Measurements from ENCODE around the gene RARS1.

Gene RARS1

GRCh38 chr5:168552146-168552545 lies 65.9 kb downstream of the RARS1 start:
- H3K4me3 ChIP-seq (ENCODE audit: low read depth, low read length), result no peak overlapping the region
- no peak for DNase-seq (ENCODE audit: low read depth)
- no peak for TF ChIP-seq CTCF (IDR thresholded peaks at IDR 0.05; ENCODE audit: low read depth, low read length, missing control alignments)

- DNase-seq (ENCODE audit: low read depth), result no peak
- no peak overlapping the region for H3K4me3 ChIP-seq (ENCODE audit: low read depth, low read length)
- no peak for TF ChIP-seq CTCF (IDR thresholded peaks at IDR 0.05; ENCODE audit: low read depth, low read length, missing control alignments)
Observed at GRCh38 chr5:168553377-168554130, 67.3 kb downstream of the RARS1 start.

DNA sequence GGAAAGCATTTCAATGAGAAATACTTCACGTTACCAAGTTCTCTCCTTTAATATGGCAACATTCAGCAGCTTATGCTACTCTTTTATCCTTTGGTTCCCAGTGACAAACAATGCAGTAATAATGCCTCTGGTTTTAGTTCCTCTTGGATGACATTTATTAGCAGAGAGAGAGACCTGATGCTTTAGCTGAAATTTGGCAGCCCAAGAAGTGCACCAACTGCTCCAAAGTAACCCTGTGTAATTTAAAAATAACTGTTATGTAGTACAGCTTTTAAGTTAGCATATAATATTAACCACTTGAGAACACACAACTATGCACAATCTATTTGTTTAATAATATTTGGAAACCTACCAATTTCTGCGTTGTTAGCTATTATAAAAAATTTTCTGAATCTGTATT lies 71.1 kb downstream of the RARS1 start:
- H3K4me3 ChIP-seq (ENCODE audit: low read depth, low read length), result no peak overlapping the region
- no peak for TF ChIP-seq CTCF (IDR thresholded peaks at IDR 0.05; ENCODE audit: low read depth, low read length, missing control alignments)
- no peak for DNase-seq (ENCODE audit: low read depth)

- no peak overlapping the region for H3K4me3 ChIP-seq (ENCODE audit: low read depth, low read length)
- DNase-seq (ENCODE audit: low read depth), result no peak
- no peak for TF ChIP-seq CTCF (IDR thresholded peaks at IDR 0.05; ENCODE audit: low read depth, low read length, missing control alignments)
Observed at GRCh38 chr5:168562279-168562678, 76.0 kb downstream of the RARS1 start.

DNA sequence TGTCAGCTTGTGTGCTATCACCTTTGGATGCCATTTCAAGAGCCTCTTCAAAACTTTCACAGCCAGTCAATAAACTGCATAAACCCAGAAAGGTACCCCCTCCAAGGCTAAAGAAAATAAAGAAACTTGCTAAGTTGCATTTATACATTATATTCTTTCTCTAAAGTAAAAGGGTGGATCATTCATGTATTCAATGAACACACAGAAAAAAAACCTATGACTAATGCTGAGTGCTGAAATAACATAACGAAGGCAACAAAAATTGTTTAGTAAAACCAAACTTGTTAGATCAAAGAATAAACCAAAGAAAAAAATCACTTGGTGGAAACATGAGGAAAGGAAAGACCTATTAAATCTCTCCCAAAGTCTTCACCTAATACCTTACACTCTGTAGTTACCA lies 77.7 kb downstream of the RARS1 start:
- no peak for DNase-seq (ENCODE audit: low read depth)
- no peak overlapping the region for H3K4me3 ChIP-seq (ENCODE audit: low read depth, low read length)
- TF ChIP-seq CTCF (IDR thresholded peaks at IDR 0.05; ENCODE audit: low read depth, low read length, missing control alignments), result no peak

DNA sequence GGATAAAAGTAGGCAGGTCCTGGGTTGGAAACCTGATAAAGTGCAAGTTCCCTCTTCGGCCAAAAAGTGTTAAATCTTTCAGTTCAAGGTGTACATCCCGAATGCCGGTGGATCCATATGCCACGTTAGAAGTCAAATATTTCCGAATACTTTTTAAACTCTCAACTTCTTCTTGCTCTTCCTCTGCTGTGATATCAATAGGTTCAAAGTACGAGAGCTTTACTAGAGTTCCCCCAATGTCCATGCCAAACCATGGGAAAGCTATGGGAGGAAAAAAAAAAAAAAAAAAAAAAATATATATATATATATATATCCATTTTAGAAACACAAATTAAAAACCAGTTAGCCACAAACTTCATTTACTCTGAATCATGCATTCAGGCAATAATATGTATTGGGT lies 82.5 kb downstream of the RARS1 start:
- H3K4me3 ChIP-seq (ENCODE audit: low read depth, low read length), result no peak overlapping the region
- no peak for DNase-seq (ENCODE audit: low read depth)
- no peak for TF ChIP-seq CTCF (IDR thresholded peaks at IDR 0.05; ENCODE audit: low read depth, low read length, missing control alignments)
